Right renal pelvis (tissue), 4 donors: ENCODE data around the gene TOGARAM1. TPM values are rescaled to one million over a fixed set of nuclear protein-coding genes. Genes with fewer than 3 reads are reported as not detected.

Source experiments
- DNase-seq, 4 donors: peaks; one replicate each; pipeline ENCODE4 v3.0.0-alpha.2; 2013; ENCODE audit warnings: low read depth in 4 of 4, low spot score in 3 of 4, missing footprints in 1 of 4
- polyA plus RNA-seq, 4 donors: library from polyadenylated mRNA; unstranded; fragments of 120-200 nt; gene quantifications; one replicate each; pipeline ENCODE4 v1.2.1, GENCODE V29; 2013; ENCODE audit not compliant: insufficient read length in 4 of 4

Gene TOGARAM1
- 10 to 100 TPM; 28.2 to 41.3 (median 36.6) TPM for polyA plus RNA-seq

- DNase-seq: peak; percentile 98 to 100 (median 100)
Observed at GRCh38 chr14:44961554-44962333, at the start of gene TOGARAM1, which contains the start of gene KLHL28. Gene TOGARAM1 (plus strand): TSS chr14:44962190. CDS start chr14:44962422, 232 bp downstream. Gene KLHL28 (minus strand): TSS chr14:44961947. CDS start chr14:44945928, 16,019 bp downstream.

DNA sequence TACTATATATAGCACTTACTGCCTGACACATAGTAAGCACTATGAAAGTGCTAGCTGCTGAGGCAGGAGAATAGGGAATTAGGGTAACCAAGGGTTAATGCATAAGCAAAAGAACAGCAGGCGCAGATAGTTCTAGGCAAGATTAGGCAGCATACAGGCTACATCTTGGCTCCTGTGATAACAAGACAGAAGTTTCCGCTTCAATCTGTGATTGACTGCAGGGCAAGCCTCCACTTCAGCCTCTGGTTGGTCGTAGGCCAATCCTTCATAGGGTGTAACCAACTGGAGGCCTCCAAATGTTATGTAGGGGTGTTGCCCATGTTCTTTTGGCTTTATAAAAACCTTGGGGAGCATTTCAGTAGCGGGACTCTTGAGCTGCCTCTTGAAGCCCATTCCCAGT is 47.1 kb upstream of the TOGARAM1 start:
- no peak for DNase-seq

DNA sequence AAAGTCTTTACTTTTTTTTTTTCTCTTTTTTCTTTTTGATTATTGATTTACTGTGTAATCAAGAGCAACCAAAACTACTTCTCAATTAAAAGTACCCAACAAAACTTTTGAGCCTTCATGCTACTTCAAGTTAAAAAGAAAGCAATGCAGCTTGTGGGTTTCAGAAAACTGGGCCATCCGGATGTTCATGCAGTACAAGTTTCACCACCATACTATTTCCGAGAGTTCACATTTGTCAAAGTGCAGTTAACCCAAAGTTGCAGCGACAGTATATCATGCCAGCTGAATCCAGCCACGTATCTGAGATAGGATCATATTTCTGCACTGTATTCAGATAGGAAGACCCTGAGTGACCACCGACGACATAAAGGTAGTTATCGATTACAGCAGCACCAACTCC is 33.2 kb upstream of the TOGARAM1 start:
- DNase-seq: no peak

DNA sequence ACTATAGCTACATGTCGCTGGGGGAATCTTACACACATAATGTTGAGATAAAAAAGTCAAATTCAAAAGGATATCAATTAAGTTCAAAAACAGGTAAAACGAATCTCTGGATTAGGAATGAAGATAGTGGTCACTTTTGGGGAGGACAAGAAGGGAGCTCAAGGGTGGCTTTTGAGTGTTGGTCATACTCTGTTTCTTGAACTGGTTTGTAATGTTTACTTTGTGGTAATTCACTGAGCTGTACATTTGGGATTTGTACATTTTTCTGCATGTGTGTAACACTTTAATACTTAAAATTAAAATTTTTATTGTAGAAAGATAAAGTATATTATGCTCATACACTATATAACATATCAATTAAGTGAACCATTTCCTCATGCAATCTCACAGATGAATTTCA is 26.8 kb upstream of the TOGARAM1 start:
- DNase-seq: no peak

GRCh38 chr14:44937547-44937946 is 24.4 kb upstream of the TOGARAM1 start:
- DNase-seq: no peak

DNA sequence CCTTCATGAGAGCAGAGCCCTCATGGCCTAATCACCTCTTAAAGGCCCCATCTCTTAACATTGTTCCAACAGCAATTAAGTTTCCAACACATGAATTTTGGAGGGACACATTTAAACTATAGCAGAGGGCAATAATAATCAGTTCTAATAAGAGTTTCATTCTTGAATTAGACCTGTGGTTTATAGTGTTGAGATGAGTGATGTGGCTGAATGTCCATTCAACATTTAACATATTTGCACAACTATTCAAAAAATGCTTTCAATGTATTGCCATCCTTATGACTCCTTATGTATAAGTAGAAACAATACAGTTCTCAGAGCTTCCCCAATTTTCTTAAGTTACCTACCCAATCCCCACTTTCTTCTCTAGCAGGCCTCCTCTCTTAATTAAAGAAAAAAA is 21.8 kb upstream of the TOGARAM1 start:
- no peak for DNase-seq

DNA sequence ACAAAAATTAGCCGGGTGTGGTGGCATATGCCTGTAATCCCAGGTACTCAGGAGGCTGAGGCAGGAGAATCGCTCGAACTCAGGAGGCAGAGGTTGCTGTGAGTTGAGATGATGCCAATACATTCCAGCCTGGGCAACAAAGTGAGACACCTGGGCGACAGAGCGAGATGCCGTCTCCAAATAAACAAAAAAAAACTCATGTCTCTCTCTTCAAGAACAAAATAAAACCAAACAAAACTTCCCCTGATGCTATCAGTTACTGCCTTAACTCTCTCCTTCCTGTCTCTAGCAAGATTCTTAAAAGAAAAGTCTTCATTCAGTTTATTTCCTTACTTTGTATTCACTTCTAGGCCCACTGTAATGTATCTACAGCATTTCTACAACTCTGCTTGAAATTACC is 21.0 kb upstream of the TOGARAM1 start:
- DNase-seq: no peak

- DNase-seq: no peak
Observed at GRCh38 chr14:44941591-44941990, 20.4 kb upstream of the TOGARAM1 start.

GRCh38 chr14:44942436-44942835 is 19.6 kb upstream of the TOGARAM1 start:
- DNase-seq: no peak

DNA sequence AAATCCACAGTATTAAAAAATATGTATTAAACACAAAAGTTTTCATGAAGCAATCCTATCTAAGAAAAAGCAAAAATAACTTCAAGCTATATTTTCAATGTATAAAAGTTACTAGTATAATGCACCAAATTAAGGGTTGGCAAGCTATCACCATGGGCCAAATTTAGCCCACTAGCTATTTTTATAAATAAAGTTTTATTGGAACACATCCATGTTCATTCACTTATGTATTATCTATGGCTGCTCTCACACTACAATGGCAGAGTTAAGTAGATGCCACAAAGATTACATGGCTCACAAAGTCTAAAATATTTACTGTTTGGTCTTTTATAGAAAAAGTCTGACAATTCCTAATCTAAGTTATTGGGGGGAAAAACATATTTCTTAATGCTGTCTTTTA is 17.9 kb upstream of the TOGARAM1 start:
- DNase-seq: no peak

DNA sequence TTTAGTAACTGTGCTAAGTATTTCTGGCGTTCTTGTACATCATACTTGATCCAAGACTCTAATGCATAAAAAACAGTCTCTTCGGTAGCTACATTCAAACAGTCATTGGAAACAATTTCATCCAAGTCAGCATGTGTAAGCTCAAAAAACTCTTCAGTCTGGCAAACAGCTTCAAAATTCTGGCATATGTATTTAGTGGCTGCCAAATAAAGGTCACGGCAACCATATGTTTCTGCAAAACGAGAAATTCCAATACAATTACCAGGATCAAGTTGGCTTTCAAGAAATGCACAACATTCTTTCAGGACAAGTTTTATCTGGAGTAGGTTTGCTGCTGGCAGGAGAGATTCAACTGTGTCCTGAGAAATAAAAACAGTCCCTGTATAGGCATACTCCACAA is 16.7 kb upstream of the TOGARAM1 start:
- no peak for DNase-seq

GRCh38 chr14:44951051-44951450 is 10.9 kb upstream of the TOGARAM1 start:
- DNase-seq: no peak

GRCh38 chr14:44952391-44953110 is 9.4 kb upstream of the TOGARAM1 start:
- no peak for DNase-seq

DNA sequence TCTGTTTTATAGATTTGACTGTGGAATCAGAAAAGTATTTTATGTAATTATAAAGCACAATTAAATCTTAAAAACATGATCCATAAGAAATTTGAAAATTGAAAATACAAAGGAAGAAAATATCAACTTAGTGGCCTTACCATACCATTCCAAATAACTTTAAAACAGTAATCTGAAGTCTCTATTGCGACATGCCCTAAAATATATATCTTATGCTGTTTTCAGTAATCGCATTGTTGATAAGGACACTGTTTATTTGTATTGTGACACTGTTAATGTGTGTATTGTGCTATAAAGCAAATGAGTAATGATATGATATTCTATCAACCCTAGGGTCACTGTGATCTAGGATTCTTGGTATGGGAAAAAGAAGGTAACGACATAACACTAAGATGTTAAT is 7.2 kb upstream of the TOGARAM1 start:
- no peak for DNase-seq

DNA sequence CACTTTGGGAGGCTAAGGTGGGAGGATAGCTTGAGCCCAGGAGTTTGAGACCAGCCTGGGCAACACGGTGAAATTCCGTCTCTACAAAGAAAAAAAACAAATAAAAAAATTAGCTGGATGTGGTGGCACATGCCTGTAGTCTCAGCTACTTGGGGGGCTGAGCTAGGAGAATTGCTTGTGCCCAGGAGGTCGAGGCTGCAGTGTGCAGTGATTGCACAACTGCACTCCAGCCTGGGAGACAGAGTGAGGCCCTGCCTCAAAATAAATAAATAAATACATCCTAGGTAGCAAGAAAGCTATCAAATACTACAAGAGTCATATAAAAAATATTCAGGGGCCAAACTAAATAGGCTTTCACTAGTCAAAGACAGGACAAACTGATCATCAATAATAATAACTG is 6.5 kb upstream of the TOGARAM1 start:
- DNase-seq: no peak

DNA sequence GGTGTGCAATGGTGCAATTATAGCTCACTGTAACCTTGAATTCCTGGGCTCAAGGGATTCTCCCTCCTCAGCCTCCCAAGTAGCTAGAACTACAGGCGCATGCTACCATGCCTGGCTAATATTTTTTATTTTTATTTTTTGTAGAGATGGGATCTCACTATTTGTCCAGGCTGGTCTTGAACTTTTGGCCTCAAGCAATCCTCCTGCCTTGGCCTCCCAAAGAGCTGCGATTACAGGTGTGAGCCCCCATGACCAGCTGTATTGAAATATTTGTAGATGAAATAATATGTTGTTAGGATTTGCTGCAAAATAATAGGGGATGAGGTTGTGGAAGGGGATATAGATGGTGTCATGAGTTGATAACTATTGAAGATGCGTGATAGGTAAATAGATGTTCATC is 5.1 kb upstream of the TOGARAM1 start:
- no peak for DNase-seq

DNA sequence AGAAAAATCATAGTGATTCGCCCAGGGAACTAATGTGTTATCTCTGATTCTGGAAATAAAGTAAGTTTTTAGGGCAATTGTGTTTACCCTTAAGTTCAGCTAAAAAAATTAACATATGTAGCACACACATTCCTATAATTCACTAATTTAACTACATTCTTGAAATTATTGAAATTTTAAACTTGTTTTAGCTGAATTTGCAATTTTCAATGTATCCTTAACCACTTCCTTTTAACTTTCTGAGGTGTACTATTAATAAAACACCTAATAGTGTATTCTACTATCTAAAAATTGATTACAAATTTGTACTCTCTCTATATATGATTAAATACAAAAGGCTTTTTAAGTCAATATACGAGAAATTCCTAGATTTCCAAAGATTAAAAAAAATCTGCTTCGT is 2.5 kb upstream of the TOGARAM1 start:
- DNase-seq: no peak

DNA sequence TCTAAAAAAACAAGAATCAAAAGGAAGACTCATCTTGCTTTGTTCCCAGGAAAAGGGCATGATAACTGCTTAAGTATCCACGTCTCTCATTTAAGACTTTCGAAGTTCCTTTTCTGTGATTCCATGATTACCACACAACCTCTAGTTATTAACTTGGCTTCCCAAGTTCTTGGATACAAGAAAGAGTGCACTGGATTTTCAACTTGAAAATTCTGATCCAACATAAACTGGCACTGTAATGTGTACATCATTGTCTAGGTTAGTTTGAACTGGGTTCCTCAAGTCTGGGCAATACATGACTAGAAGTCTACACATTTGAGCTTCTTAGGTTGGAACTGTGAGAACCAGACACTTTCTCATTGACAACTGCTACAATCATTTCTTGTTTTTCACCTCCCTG is 1.8 kb upstream of the TOGARAM1 start:
- no peak for DNase-seq

DNA sequence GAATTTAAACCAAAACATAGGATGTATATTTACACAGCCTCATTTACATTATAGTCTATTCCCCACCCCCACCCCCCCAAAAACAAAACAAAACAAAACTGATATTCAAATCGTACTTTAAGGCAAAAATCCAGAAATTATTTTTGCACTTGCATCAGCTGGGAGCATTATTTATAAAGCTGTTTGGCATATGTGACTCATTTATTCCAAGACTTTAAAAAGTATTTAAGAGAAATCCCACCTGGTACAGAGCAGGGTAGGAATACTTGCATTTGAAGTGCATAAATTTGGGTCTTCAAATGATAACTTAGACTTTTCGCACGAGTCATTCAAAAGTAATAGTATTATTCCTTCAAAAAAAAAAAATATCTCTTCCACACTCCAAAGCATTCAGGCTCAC is 1.3 kb upstream of the TOGARAM1 start:
- no peak for DNase-seq

DNA sequence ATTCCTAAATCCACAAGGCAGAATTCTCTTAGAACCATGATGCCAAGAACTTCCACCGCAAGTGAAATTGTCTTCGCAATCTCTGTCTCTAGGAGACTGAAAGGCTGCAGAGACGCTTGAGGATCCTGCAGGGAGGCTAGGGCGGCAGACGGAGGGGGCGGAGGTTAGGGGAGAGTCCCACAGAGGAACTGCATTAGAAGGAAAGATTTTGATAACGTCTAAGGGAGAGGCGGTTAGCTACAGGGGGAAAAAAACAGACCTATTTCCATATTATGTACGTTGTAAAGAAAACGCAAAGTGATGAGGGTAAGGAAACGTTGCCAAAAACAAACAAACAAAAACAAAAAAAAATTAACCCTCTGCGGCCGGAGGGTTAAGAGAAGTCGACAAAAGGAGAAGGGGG is 838 bp upstream of the TOGARAM1 start:
- peak in 3 of 4 donors; percentile 25 to 59 (median 54) for DNase-seq

GRCh38 chr14:44962334-44963043 is 499 bp downstream of the TOGARAM1 start:
- DNase-seq: peak; percentile 31 to 45 (median 34)
